HG03565 (cell line): ENCODE results near the gene GJA4.
"Not testable (repeated sequence)": the region's sequence is repeated elsewhere in the genome, so short reads cannot be mapped to it uniquely, and the experiment has no call there.

Experiments
- ATAC-seq: cut with Tn5 transposase; IDR thresholded peaks from one replicate; pipeline ENCODE4 v1.9.1; 2021; ENCODE audit warnings: mild to moderate bottlenecking, moderate library complexity; ENCODE audit not compliant: unreplicated experiment

The GJA4 gene

DNA sequence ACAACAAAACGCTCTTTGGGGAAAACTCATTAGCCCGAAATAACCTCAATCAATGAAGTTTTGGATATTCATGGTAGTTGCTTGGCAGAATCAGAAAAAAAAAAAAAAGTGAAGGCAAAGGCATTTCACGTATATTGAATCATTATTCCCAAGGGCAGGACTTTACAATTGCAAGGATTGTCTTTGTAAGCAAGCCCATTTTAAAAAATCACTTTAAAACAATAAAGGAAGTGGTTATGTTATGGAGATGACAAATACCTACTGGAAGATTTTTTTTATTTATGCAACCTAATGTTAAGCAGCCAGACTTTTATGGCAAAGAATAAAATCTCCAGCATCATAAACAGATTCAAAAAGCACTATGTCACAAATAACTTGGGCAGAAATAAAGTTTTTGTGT lies 23.9 kb upstream of the GJA4 start:
- ATAC-seq: no peak

DNA sequence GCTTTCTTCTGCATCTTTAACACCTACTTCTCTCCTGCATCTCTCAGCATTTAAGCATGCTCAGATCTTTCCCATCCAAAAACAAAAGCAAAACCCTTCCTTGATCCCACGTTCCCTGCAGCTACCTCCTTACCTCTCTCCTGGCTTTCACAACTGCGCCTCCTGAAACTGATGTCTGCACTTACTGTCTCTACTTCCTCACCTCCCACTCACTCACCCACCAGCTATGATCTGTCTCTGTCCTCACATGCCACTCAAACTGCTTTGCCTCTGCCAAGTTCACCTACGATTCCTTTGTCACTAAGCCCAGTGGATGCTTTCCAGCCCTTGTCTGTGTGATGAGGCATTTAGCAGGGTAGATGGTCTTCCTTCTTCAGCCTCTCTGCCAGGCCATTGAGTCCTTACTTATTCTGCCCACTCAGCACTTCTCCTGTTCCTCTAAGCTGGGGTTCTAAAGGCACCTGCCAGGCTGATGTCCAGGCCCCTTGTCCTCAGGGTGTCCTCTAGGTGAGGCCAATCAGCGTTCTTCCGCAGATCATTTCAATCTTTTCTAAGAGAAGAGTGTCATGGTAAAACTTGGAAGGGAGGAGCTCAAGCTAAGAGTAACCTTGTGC lies 21.8 kb upstream of the GJA4 start:
- no peak for ATAC-seq

DNA sequence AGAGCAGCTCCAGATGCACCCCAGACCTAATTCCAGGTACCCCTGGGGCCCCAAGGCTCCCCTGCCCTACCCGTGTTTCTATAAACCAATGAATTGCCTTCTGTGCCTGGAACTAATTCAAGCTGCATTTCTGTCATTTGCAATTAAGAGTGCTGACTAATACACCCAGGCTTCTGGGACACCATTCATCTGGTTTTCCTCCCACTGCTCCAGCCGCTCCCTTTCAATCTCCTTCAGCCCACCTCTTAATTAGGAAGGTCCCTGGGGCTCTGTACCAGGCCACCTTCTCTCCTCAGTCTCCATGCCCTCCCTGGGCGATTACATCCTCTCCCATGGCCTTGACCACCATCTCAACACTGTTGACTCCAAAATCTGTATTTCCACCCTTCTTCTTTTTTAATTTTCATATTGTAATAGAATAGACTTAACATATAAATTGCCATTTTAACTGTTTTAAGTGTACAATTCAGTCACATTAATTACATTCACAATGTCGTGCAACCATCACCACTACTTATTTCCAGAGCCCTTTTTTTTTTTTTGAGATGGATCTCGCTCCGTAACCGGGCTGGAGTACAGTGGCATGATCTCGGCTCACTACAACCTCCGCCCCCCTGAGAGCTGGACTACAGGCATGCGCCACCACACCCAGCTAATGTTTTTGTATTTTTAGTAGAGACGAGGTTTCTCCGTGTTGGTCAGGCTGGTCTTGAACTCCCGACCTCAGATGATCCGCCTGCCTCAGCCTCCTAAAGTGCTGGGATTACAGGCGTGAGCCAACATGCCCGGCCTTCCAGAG lies 21.0 kb upstream of the GJA4 start:
- ATAC-seq: no peak

DNA sequence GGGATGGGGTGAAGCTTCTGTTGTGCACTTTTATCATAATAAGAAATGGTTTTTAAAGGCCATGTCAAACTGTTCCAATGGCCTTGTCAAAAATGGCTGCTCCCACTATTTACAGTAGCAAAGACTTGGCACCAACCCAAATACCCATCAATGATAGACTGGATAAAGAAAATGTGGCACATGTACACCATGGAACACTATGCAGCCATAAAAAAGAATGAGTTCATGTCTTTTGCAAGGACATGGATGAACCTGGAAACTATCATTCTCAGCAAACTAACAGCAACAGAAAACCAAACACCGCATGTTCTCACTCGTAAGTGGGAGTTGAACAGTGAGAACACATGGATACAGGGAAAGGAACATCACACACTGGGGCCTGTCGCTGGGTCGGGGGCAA lies 19.7 kb upstream of the GJA4 start:
- ATAC-seq: not testable (repeated sequence)

DNA sequence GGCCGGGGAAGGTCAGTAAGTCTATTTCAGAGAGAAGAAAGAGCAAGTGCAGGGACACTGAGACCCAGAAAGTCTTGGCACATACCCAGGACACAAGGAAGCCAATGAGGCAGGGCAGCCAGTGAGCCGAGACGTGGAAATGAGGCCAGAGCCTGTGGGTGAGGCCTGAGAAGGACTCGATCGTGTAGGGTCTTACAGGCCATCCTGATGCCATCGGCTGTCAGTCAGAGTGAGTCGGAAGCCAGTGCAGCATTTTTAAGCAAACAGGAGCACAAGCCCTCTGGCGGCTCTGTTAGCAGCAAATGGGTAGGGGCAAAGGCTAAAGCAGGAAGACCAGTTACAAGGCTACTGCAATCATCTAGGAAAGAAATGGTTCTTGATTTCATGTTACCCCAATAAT lies 17.8 kb upstream of the GJA4 start:
- no peak for ATAC-seq

DNA sequence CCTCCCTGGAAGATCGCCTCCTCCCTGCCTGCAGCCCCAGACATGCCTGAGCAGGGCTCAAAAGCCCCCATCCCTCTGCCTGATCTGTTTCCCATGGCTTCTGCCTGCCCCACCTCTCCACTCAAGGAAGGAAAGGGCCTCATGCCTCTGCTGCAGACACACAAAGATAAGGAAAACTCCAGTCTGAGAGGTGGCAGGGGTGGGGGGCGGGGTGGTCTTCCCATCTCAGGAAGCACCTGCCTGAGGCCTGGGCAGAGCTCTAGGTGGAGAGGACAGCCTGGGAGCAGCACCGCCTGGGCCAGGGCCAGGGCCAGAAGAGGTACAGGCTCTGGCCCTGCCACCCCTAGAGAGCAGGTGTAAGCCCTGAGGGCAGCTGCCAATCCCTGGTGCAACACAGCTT lies 15.9 kb upstream of the GJA4 start:
- no peak for ATAC-seq

DNA sequence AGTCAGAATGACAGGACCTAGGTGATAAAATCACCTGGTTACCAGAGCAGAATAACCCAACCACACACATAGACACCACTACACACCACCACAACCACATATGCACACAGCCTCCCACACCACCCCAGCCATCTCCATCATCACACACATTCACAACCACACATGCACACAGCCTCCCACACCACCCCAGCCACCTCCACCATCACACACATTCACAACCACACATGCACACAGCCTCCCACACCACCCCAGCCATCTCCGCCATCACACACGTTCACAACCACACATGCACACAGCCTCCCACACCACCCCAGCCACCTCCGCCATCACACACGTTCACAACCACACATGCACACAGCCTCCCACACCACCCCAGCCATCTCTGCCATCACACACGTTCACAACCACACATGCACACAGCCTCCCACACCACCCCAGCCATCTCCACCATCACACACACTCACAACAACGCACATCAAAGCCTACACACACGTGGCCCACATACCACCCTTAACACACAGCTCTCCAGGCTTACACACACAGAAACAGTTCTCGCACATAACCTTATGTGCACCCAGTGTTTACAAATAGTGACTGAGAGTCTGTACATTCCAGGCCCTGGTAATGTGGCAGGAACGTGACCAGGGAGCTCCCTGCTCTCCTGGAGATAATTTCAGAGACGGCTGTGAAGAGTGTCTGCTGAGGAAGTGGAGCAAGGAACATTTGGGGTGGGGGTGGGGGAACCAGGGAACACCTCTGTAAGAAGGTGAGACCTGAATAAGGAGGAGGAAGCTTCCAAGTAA lies 15.1 kb upstream of the GJA4 start:
- no peak for ATAC-seq

DNA sequence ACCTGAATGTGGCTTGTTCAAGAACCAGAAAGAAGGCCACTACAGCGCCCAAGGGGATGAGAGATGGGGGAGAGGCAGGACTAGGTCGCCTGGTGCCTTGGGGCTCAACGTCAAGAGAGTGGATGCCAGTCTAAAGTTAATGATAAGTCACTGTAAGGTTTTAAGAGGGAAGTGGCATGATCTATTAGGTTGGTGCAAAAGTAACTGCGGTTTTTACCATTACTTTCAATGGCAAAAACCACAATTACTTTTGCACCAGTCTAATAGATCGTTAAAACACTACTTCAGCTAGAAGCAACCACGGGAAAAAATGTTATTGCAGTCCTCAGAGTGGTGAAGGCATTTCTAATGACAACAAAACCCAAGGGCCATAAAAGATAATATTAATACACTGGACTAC lies 14.4 kb upstream of the GJA4 start:
- ATAC-seq: no peak

DNA sequence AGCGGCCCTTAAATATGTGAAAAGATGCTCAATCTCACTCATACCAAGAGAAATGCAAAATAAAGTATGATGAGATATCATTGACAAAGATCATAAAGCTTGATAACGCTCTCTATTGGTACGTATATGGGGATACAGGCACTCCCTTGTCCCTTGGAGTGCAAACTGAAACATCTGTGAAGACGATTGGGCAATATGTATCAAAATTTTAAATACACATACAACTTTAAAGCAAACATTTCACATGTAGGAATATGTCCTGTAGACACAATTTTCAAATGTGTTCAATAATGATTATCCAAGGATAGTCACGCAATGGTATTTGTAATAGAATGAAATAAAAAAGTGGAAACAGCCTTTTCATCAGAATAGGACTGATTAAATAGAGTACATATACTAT lies 13.8 kb upstream of the GJA4 start:
- ATAC-seq: no peak

DNA sequence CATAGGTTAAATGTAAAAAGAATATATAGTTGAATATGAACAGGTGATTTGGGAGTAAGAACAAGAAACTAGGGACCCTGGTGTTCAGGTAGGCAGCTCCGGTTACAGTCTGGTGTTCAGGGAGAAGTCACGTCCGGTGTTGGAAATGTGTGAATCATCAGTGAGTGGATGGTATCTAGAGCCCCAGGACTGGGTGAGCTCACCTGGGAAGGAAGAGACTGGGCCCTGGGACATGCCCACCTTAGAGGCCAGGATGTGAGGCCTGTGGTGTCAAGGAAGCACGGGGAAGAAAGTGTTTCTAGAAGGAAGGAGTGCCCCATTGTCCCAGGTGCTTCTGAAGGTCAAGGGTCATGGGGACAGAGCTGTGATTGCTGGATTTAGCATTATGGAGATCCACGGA lies 13.3 kb upstream of the GJA4 start:
- no peak for ATAC-seq

DNA sequence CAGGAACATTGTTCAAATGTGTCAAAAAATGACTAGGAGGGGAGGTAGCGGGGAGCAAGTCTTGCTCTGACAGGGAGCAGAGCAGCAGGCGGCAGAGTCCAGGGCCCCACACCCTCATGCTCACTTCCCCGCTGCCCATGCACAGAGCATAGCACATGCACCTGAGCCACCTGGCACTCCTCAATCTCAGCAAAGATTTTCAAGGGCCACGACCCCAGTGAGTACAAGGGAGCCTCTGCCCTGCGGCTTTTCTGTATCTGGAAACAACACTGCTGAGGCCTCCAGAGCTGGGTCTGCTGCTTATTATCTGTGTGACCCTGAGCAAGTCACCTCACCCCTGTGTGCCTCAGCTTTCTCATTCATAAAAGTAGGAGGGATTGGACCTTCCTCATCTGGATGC lies 12.8 kb upstream of the GJA4 start:
- ATAC-seq: no peak

DNA sequence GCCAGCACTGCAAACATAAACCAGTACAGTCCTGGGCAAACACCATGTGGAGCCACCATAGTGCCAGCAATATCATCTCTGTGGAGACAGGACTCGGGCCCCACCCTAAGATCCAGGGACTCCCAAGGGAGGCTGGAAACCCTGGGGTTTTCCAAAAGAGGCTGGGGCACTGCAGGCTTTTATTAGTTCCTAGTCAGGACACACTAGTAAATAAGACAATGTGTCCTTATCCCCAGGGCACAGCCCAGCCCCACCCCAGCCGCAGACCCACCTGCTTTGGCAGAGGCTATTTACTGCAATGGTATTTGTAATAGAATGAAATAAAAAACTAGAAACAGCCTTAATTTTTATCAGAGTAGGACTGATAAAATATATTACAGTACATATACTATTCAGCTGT lies 12.3 kb upstream of the GJA4 start:
- ATAC-seq: no peak

DNA sequence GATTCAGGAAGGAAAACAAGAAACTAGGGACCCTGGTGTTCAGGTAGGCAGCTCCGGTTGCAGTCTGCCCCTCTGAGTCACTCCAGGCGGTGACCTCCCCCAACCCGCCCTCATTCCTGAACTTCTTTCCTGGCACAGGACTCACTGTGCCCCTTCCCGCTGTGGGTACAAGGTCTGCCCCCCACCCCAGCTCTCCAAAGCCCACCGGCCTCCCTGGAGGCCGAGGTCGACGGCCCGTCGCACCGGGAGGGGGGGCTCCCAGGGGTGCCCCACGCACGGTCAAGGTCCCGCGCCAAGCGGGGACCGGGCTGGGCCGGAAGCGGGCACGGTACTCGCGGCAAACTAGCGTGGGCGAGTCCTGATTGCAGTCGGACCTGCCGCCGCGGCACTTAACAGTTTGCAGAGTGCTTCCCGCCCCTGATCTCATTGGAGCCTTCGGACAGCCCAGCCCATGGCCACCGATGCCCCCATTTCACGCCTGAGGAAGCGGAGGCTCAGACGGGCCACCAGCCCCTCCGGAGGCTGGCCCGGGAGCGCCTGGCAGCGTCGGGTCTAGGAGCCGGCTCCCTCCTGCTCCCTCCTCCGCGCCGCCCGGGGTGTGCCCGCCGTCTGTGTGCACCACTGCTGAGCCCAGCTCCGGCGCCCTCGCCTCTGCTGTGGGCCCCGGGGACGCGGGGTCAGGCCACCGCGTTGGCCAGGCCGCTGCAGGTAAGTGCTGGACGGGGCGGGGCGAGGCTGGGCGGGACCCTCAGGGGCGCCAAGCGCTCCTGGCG lies 11.5 kb upstream of the GJA4 start, which contains the start of gene GJB3:
TSS of gene GJB3 (plus strand) at position 144 of the 773 bp plus-strand sequence. CDS start 3,549 bp downstream, outside the sequence.
- no peak for ATAC-seq

DNA sequence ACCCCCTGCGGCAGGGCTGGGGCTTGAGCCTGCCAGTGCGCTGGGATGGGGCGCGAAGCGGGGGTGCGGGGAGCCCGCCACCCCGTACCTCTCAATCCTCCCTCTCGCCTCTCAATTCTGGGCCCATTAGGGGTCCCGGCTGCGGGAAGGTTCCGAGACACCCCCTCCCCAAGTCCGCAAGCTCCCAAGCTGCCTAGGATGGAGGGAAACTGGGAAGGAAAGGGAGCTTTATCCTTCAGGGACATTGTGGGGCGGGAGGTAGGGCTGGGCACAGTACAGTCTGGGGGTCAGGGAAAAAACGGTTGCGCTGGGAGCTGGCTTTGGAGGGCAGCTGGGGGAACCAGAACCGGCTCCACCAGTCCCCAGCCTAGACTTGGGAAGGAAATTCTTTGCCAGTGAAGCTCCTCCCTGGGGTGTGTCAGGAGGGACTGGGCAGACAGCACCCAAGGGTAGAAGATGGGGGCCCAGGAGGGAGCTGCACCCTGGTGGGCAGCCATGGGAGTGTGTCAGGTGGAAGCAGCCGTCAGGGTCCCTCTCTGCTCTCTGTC lies 10.9 kb upstream of the GJA4 start:
- ATAC-seq: no peak

DNA sequence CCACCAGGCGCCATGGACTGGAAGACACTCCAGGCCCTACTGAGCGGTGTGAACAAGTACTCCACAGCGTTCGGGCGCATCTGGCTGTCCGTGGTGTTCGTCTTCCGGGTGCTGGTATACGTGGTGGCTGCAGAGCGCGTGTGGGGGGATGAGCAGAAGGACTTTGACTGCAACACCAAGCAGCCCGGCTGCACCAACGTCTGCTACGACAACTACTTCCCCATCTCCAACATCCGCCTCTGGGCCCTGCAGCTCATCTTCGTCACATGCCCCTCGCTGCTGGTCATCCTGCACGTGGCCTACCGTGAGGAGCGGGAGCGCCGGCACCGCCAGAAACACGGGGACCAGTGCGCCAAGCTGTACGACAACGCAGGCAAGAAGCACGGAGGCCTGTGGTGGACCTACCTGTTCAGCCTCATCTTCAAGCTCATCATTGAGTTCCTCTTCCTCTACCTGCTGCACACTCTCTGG lies 8.0 kb upstream of the GJA4 start:
- no peak for ATAC-seq

DNA sequence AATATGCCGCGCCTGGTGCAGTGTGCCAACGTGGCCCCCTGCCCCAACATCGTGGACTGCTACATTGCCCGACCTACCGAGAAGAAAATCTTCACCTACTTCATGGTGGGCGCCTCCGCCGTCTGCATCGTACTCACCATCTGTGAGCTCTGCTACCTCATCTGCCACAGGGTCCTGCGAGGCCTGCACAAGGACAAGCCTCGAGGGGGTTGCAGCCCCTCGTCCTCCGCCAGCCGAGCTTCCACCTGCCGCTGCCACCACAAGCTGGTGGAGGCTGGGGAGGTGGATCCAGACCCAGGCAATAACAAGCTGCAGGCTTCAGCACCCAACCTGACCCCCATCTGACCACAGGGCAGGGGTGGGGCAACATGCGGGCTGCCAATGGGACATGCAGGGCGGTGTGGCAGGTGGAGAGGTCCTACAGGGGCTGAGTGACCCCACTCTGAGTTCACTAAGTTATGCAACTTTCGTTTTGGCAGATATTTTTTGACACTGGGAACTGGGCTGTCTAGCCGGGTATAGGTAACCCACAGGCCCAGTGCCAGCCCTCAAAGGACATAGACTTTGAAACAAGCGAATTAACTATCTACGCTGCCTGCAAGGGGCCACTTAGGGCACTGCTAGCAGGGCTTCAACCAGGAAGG lies 7.4 kb upstream of the GJA4 start:
- no peak for ATAC-seq

DNA sequence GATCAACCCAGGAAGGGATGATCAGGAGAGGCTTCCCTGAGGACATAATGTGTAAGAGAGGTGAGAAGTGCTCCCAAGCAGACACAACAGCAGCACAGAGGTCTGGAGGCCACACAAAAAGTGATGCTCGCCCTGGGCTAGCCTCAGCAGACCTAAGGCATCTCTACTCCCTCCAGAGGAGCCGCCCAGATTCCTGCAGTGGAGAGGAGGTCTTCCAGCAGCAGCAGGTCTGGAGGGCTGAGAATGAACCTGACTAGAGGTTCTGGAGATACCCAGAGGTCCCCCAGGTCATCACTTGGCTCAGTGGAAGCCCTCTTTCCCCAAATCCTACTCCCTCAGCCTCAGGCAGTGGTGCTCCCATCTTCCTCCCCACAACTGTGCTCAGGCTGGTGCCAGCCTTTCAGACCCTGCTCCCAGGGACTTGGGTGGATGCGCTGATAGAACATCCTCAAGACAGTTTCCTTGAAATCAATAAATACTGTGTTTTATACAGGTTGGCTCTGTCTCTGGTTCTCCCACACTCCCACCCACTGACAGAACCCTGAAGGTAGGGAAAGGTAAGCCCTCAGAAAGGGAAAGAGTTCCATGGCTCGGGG lies 6.8 kb upstream of the GJA4 start:
- no peak for ATAC-seq

DNA sequence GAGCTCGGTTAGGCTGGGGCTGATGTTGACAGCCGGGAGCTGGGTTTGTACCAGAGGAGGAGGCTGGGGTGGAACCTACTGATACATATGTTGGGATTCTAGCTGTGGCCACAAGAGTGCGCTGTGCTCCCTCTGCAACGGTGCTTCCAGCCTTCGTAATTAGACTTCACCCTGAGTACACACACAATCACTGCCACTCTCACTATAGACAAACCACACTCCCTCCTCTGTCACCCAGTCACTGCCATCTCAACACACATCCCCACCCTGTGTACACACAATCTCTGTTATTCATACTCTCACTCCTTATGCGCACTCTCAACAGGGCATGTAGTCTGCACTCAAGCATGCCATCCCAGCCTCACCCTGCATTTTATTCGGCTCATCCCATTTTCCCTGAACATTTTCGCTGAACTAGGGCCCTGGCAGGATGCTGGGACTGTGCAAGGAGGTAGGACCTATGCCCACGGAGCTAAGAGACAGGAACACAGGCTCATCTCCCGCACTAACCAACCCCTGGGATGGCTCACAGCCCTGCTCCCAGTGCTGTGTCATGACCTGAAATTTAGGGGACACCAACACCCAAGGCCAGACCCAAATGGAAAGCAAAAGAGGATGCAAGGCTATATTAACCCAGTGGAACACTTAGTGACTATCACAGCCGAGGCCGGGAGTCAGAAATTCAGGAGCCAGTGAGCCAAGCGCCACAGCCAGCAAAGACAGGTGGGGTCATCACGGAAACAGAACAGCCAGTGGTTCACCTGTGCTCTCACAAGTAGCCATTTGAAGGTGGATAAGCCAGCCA lies 6.1 kb upstream of the GJA4 start:
- ATAC-seq: no peak
